ENCODE data around the gene MITF. TPM values are rescaled to one million over a fixed set of nuclear protein-coding genes. Genes with fewer than 3 reads are reported as not detected.

The MITF gene
- total RNA-seq, 1 donor from 2014 or later: not detected

GRCh38 chr3:69932087-69932486 is 192.8 kb downstream of the MITF start:
- H3K36me3 Mint-ChIP-seq (ENCODE audit: low read depth): no peaks in the 10 kb centered on the region
- no peaks in the 10 kb centered on the region for H3K27me3 Mint-ChIP-seq
- TF ChIP-seq CTCF (IDR thresholded peaks at IDR 0.05): no peak
- DNase-seq (no peak), ATAC-seq (ENCODE audit: low read depth) (no peak)
- ChIA-PET POLR2A (no interaction called here), CTCF (interaction anchor here (1.4 kb wide), 1 partner anchor 7 kb away, joined by 3 read pairs; no protein-coding TSS in a partner anchor)
- intact Hi-C loops (cut with micrococcal nuclease): no loop called here
- no peaks in the 10 kb centered on the region for H3K9me3 Mint-ChIP-seq
- H3K27ac Mint-ChIP-seq: no peak overlapping the region
- no peaks in the 10 kb centered on the region for H3K4me1 Mint-ChIP-seq
- no peak overlapping the region for H3K4me3 Mint-ChIP-seq

GRCh38 chr3:69932501-69932900 is 193.2 kb downstream of the MITF start:
- no peak for TF ChIP-seq CTCF (IDR thresholded peaks at IDR 0.05)
- H3K36me3 Mint-ChIP-seq (ENCODE audit: low read depth): no peaks in the 10 kb centered on the region
- ChIA-PET CTCF (interaction anchor here (1.4 kb wide), 1 partner anchor 8 kb away, joined by 3 read pairs; no protein-coding TSS in a partner anchor), POLR2A (no interaction called here)
- H3K4me1 Mint-ChIP-seq: no peaks in the 10 kb centered on the region
- no peak for ATAC-seq (ENCODE audit: low read depth)
- H3K4me3 Mint-ChIP-seq: no peak overlapping the region
- no peak overlapping the region for H3K27ac Mint-ChIP-seq
- intact Hi-C loops (cut with micrococcal nuclease): no loop called here
- DNase-seq: no peak
- no peaks in the 10 kb centered on the region for H3K9me3 Mint-ChIP-seq
- no peaks in the 10 kb centered on the region for H3K27me3 Mint-ChIP-seq

DNA sequence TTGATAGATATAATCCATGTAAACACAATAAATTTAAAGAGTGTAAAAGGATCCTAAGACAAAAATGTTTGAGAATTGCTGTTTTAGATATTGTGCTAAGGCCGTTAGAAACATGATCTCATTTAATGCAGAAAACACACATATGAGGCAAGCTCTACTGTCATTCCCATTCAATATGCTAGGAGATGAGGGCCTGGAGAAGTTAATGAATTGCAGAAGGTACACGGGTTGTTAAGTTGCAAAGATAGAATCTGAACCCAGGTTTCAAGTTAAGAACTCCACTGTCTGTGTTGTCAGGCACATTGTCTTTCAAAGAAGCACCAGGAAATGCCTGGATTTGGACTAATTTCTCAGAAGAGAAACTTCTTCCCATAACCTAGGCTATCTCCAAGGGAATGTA is 195.1 kb downstream of the MITF start:
- POLR2A ChIA-PET: no interaction called here
- no peak for ATAC-seq (ENCODE audit: low read depth)
- Mint-ChIP-seq H3K9me3 (no peaks in the 10 kb centered on the region), H3K36me3 (ENCODE audit: low read depth) (no peaks in the 10 kb centered on the region), H3K27me3 (no peaks in the 10 kb centered on the region), H3K4me1 (no peaks in the 10 kb centered on the region), H3K27ac (no peak overlapping the region), H3K4me3 (no peak overlapping the region)
- CTCF ChIA-PET: no interaction called here
- no peak for DNase-seq
- TF ChIP-seq CTCF (IDR thresholded peaks at IDR 0.05): no peak
- intact Hi-C loops (cut with micrococcal nuclease): no loop called here

GRCh38 chr3:69936266-69936665 is 197.0 kb downstream of the MITF start:
- DNase-seq (no peak), ATAC-seq (ENCODE audit: low read depth) (no peak)
- no peaks in the 10 kb centered on the region for H3K4me1 Mint-ChIP-seq
- CTCF ChIA-PET: no interaction called here
- H3K36me3 Mint-ChIP-seq (ENCODE audit: low read depth): no peaks in the 10 kb centered on the region
- POLR2A ChIA-PET: no interaction called here
- H3K4me3 Mint-ChIP-seq: no peak overlapping the region
- no peaks in the 10 kb centered on the region for H3K27me3 Mint-ChIP-seq
- H3K27ac Mint-ChIP-seq: no peak overlapping the region
- H3K9me3 Mint-ChIP-seq: no peaks in the 10 kb centered on the region
- no peak for TF ChIP-seq CTCF (IDR thresholded peaks at IDR 0.05)
- intact Hi-C loops (cut with micrococcal nuclease): no loop called here

DNA sequence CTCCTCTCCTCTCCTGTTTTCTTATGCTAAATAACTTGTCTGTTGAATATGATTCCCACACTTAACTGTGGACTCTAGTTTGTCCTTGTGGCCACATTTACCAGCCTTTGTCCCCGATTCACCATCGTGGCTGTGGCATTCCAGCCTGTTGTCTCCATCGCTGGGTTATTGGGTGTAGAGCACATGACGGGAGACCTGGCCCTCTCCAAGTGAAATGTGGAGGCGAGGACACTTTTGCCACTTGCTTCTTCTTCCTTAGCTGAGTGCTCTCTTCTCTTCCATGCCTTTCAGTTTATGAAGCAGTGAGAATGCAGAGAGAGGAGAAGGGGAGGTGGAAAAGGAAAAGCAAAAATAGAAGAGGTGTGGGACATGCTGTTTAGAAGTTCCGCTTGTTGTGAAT is 198.8 kb downstream of the MITF start:
- CTCF ChIA-PET: no interaction called here
- Mint-ChIP-seq H3K4me1 (no peaks in the 10 kb centered on the region), H3K27ac (no peak overlapping the region), H3K27me3 (no peaks in the 10 kb centered on the region), H3K9me3 (no peaks in the 10 kb centered on the region), H3K4me3 (no peak overlapping the region), H3K36me3 (ENCODE audit: low read depth) (no peaks in the 10 kb centered on the region)
- intact Hi-C loops (cut with micrococcal nuclease): no loop called here
- DNase-seq (no peak), ATAC-seq (ENCODE audit: low read depth) (no peak)
- TF ChIP-seq CTCF (IDR thresholded peaks at IDR 0.05): no peak
- POLR2A ChIA-PET: no interaction called here
